BJ (cell line): ENCODE data around the gene UBXN7. TPM values are rescaled to one million over a fixed set of nuclear protein-coding genes. Genes with fewer than 3 reads are reported as not detected.

ENCODE experiments used
- CTCF ChIA-PET: fragments of 350-600 bp; formaldehyde crosslinking; extraction: SDS; loops from one replicate; lab custom pipeline; 2021; ENCODE audit warnings: antibody characterized with exemption, inconsistent platforms; lab: Yijun Ruan, JAX
- POLR2A ChIA-PET: fragments of 300-600 bp; sonication (Branson Sonifier 250); formaldehyde crosslinking; extraction: SDS; loops from one replicate; lab custom pipeline; 2021; ENCODE audit warnings: antibody characterized with exemption; lab: Charles Lee
- DNase-seq: peaks from one replicate; pipeline ENCODE4 v3.0.0-alpha.2; 2011; ENCODE audit warnings: low read depth
- H3K27me3 ChIP-seq: 2 replicates; pipeline ENCODE4 v1.6.0; 2011; ENCODE audit warnings: low read length; ENCODE audit not compliant: control insufficient read depth, insufficient read depth
- H3K36me3 ChIP-seq: 2 replicates; pipeline ENCODE4 v1.5.1; 2011; ENCODE audit warnings: low read length; ENCODE audit not compliant: control insufficient read depth, insufficient read depth
- H3K4me3 ChIP-seq: 2 replicates; pipeline ENCODE4 v1.5.1; 2011; ENCODE audit warnings: low read depth, mild to moderate bottlenecking, control low read depth, low read length
- polyA plus RNA-seq: library from polyadenylated mRNA; depleted of rRNA; stranded (reverse); fragments of >200 nt; gene quantifications from 2 replicates; pipeline ENCODE4 v1.2.3, GENCODE V29; 2011
- TF ChIP-seq, protein P1 (sequence below): IDR thresholded peaks from 2 replicates; pipeline ENCODE4 v1.5.1; 2011; ENCODE audit warnings: low read depth, mild to moderate bottlenecking, control low read depth, inconsistent platforms, low read length, moderate library complexity; ENCODE audit not compliant: insufficient read depth

UBXN7 gene
- polyA plus RNA-seq, 1 experiment: 11.3 TPM

DNA sequence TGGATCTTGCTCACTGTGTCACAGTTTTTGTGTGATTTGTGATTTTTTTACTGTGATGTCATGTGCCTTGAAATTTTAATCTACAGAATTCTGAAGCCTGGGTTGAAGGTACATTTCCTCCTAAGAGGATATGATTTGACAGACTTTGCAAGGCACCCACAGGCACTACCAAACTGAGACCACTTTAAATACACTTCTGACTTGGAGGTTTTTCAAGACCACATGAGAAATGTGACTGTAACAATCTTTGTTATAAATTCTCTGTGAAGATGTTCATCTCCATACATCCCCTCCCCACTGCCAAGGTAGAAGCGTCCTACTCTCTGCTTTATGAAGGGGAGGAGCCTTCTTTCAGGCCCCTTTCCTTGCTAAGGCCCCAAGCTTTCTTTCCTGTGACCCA is 22.8 kb downstream of the UBXN7 start:
- Histone ChIP-seq H3K27me3 (no peaks in the 10 kb centered on the region), H3K36me3 (no peaks in the 10 kb centered on the region; the same call in 1 of the 2 replicates), H3K4me3 (no peak overlapping the region)
- TF ChIP-seq, protein P1, sequence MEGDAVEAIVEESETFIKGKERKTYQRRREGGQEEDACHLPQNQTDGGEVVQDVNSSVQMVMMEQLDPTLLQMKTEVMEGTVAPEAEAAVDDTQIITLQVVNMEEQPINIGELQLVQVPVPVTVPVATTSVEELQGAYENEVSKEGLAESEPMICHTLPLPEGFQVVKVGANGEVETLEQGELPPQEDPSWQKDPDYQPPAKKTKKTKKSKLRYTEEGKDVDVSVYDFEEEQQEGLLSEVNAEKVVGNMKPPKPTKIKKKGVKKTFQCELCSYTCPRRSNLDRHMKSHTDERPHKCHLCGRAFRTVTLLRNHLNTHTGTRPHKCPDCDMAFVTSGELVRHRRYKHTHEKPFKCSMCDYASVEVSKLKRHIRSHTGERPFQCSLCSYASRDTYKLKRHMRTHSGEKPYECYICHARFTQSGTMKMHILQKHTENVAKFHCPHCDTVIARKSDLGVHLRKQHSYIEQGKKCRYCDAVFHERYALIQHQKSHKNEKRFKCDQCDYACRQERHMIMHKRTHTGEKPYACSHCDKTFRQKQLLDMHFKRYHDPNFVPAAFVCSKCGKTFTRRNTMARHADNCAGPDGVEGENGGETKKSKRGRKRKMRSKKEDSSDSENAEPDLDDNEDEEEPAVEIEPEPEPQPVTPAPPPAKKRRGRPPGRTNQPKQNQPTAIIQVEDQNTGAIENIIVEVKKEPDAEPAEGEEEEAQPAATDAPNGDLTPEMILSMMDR: no peak
- ChIA-PET CTCF (no interaction called here), POLR2A (no interaction called here)
- DNase-seq: no peak

DNA sequence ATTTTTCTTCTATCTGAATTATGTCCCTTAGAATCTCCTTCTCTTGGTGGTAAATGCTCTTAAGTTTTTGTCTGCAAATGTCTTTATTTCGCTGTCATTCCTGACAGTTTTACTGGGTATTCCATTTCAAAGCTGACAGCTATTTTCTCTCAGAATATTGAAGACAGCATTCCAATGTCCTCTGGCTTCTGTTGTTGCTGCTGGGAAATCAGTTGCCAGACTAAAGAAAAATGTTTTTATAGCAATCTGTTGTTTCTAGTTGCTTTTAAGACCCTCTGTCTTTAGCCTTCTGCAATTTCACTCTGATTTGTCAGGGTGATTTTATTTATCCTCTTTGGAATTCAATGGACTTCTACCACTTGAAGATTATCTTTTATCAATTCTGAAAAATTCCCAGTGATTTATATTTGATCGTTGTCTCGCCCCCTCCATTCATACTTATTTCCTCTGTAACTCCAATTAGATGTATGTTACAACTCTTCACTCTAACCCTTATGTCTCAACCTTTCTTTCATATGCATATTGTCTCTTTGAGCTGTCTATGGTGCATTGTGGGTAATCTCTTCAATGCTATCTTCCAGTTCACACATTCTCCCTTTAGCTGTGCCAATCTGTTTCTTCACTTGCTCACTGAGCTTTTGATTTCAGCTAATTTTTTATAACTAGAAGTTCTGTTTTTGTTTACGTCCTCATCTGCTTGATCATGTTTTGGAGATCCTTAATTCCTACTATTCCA is 23.5 kb downstream of the UBXN7 start:
- DNase-seq: no peak
- TF ChIP-seq, protein P1: no peak
- Histone ChIP-seq H3K27me3 (no peaks in the 10 kb centered on the region), H3K4me3 (no peak overlapping the region), H3K36me3 (no peaks in the 10 kb centered on the region; the same call in 1 of the 2 replicates)
- POLR2A ChIA-PET: no interaction called here
- CTCF ChIA-PET: no interaction called here

DNA sequence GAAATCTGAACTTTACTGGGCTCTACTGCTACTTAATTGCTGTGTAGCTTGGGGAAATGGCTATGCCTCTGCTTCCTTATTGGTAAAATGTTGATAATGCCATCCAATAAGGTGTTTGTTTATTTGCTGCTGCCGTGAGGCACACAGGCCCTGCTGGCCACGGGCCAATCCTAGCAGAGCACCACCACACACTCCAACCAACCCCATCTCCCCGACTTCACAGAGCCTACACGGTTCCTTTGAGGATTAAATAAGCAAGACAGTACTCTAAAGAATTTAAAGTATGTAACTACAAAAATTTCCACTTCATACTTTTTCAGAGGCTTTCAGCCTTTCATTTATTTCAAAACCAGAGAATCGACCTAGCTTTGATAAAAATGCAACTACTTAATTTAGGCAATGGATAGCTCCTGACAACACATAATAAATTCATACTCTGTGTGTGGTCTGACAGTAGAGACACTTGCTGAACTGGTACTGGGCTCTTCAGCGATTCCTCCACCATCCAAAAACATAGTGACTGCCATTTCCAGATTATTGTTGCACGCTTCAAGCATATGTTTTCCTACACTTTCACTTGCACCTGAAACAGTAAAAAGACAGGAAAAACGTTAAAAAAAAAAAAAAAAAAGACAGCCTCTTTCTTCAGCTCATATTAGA is 25.3 kb downstream of the UBXN7 start:
- ChIA-PET POLR2A (no interaction called here), CTCF (no interaction called here)
- Histone ChIP-seq H3K27me3 (no peaks in the 10 kb centered on the region), H3K4me3 (no peak overlapping the region), H3K36me3 (no peaks in the 10 kb centered on the region; the same call in 1 of the 2 replicates)
- peak; percentile 44 for DNase-seq
- TF ChIP-seq, protein P1: no peak

DNA sequence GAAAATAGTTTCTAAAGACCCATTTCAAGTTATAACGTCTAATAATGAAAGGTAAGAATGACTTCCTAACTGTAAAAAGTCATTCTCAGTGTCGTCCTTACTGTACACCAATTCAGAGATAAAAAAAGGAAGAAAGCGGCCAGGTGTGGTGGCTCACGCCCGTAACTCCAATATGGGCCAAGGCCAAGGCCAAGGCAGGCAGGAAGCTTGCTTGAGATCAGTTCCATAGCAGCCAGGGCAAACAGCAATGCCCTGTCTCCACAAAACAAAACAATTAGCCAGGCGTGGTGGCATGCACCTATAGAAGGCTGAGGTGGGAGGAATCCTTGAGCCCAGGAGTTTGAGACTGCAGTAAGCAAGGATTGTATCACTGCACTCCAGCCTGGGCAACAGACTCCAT is 31.9 kb downstream of the UBXN7 start:
- TF ChIP-seq, protein P1: no peak
- peaks cover 9% of the 10 kb centered on the region for H3K36me3 ChIP-seq
- ChIA-PET CTCF (no interaction called here), POLR2A (no interaction called here)
- no peaks in the 10 kb centered on the region for H3K27me3 ChIP-seq
- no peak for DNase-seq
- no peak overlapping the region for H3K4me3 ChIP-seq

DNA sequence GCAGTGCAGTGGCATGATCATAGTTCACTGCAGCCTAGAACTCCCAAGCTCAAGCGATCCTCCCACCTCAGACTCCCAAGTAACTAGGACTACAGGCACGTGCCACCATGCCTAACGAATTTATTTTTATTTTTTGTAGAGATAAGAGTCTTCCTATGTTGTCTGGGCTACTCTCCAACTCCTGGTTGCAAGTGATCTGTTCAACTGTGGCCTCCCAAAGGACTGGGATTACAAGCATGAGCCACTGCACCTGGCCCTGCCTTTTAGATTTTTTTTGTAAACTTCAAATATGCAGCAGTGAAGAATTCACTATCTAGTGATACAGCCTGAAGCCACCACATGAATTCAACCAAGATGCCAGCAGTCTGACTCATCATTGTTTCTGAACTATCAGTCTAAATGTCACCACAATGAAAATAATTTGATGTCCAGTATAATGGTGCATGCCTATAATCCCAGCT is 32.7 kb downstream of the UBXN7 start:
- TF ChIP-seq, protein P1: no peak
- DNase-seq: peak; percentile 9
- CTCF ChIA-PET: no interaction called here
- POLR2A ChIA-PET: no interaction called here
- Histone ChIP-seq H3K36me3 (peaks cover 9% of the 10 kb centered on the region), H3K4me3 (no peak overlapping the region), H3K27me3 (no peaks in the 10 kb centered on the region)
